ENCODE measurements around the gene PALLD. TPM values are rescaled to one million over a fixed set of nuclear protein-coding genes. Genes with fewer than 3 reads are reported as not detected.

PALLD gene
- polyA plus RNA-seq, 1 donor from 2014 or later: 20.5 TPM

- no peak overlapping the region for H3K4me2 ChIP-seq (ENCODE audit: low read length)
- no peak overlapping the region for H3K27ac ChIP-seq (ENCODE audit: low read length)
- no peak overlapping the region for H2AFZ ChIP-seq (ENCODE audit: low read depth, low read length)
- TF ChIP-seq, protein P1, sequence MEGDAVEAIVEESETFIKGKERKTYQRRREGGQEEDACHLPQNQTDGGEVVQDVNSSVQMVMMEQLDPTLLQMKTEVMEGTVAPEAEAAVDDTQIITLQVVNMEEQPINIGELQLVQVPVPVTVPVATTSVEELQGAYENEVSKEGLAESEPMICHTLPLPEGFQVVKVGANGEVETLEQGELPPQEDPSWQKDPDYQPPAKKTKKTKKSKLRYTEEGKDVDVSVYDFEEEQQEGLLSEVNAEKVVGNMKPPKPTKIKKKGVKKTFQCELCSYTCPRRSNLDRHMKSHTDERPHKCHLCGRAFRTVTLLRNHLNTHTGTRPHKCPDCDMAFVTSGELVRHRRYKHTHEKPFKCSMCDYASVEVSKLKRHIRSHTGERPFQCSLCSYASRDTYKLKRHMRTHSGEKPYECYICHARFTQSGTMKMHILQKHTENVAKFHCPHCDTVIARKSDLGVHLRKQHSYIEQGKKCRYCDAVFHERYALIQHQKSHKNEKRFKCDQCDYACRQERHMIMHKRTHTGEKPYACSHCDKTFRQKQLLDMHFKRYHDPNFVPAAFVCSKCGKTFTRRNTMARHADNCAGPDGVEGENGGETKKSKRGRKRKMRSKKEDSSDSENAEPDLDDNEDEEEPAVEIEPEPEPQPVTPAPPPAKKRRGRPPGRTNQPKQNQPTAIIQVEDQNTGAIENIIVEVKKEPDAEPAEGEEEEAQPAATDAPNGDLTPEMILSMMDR (IDR thresholded peaks at IDR 0.05; ENCODE audit: poor library complexity, severe bottlenecking): no peak
- TF ChIP-seq EP300 (conservative IDR thresholded peaks at IDR 0.05; ENCODE audit: poor library complexity, severe bottlenecking) (no peak), RAD21 (conservative IDR thresholded peaks at IDR 0.05) (no peak), POLR2AphosphoS5 (IDR thresholded peaks at IDR 0.05) (no peak), EZH2 (IDR thresholded peaks at IDR 0.05; ENCODE audit: borderline replicate concordance, insufficient read depth, low read length, poor library complexity, severe bottlenecking) (no peak), SMC3 (conservative IDR thresholded peaks at IDR 0.05; ENCODE audit: poor library complexity) (no peak), MXI1 (conservative IDR thresholded peaks at IDR 0.05; ENCODE audit: poor library complexity, severe bottlenecking) (no peak), REST (IDR thresholded peaks at IDR 0.05; ENCODE audit: borderline replicate concordance) (no peak), TAF1 (IDR thresholded peaks at IDR 0.05; ENCODE audit: low read depth) (no peak)
- H3F3A ChIP-seq (ENCODE audit: insufficient read depth, low read length, poor library complexity, severe bottlenecking): no peaks in the 10 kb centered on the region
- H3K9me2 ChIP-seq (ENCODE audit: insufficient read depth, low read length): no peaks in the 10 kb centered on the region
- no peak overlapping the region for H3K4me3 ChIP-seq (ENCODE audit: low read length)
- H3K9me3 ChIP-seq (ENCODE audit: low read length): no peaks in the 10 kb centered on the region
- H3K27me3 ChIP-seq (ENCODE audit: insufficient read depth, low read depth, low read length): no peaks in the 10 kb centered on the region
- H3K79me2 ChIP-seq (replicated peaks; ENCODE audit: insufficient read depth, low read length): peaks cover 63% of the 10 kb centered on the region
- peaks cover under 1% of the 10 kb centered on the region for H3K36me3 ChIP-seq (ENCODE audit: insufficient read depth, low read length)
- H4K20me1 ChIP-seq (ENCODE audit: insufficient read depth): no peaks in the 10 kb centered on the region
- no peak overlapping the region for H3K9ac ChIP-seq (ENCODE audit: low read length)
These were observed 377.2 kb downstream of the PALLD start for GRCh38 chr4:168874083-168874482.

DNA sequence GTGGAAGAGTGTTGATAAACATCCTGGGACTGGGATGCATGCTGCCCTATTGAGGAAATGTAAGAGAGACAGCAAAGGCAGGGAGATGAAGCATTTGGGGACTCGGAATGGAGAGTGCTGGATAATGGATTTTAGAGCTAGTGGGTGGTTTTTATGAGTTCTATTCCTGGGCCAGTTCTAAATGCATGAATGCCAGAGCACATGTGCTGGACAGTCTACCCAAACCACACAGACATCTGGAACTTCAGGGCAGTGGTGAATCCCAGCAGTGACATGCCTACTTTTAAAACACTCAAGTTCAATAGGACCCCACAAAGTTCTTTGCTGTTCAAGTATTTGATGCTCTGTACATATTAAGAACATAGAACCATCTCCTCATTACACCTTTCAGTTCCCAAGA is 379.3 kb downstream of the PALLD start:
- Histone ChIP-seq H2AFZ (ENCODE audit: low read depth, low read length) (no peak overlapping the region), H3K9me2 (ENCODE audit: insufficient read depth, low read length) (no peaks in the 10 kb centered on the region), H4K20me1 (ENCODE audit: insufficient read depth) (no peaks in the 10 kb centered on the region), H3K27me3 (ENCODE audit: insufficient read depth, low read depth, low read length) (no peaks in the 10 kb centered on the region), H3K27ac (ENCODE audit: low read length) (no peak overlapping the region), H3K9ac (ENCODE audit: low read length) (no peak overlapping the region), H3K9me3 (ENCODE audit: low read length) (no peaks in the 10 kb centered on the region), H3K79me2 (replicated peaks; ENCODE audit: insufficient read depth, low read length) (peaks cover 60% of the 10 kb centered on the region), H3K36me3 (ENCODE audit: insufficient read depth, low read length) (peaks cover 3% of the 10 kb centered on the region), H3K4me3 (ENCODE audit: low read length) (no peak overlapping the region), H3F3A (ENCODE audit: insufficient read depth, low read length, poor library complexity, severe bottlenecking) (no peaks in the 10 kb centered on the region), H3K4me2 (ENCODE audit: low read length) (no peak overlapping the region)
- TF ChIP-seq SMC3 (conservative IDR thresholded peaks at IDR 0.05; ENCODE audit: poor library complexity) (no peak), REST (IDR thresholded peaks at IDR 0.05; ENCODE audit: borderline replicate concordance) (no peak), EZH2 (IDR thresholded peaks at IDR 0.05; ENCODE audit: borderline replicate concordance, insufficient read depth, low read length, poor library complexity, severe bottlenecking) (no peak), TAF1 (IDR thresholded peaks at IDR 0.05; ENCODE audit: low read depth) (no peak)
